COLO668 (cell line): ENCODE results near the gene SERTAD2.

Source experiments
- DNase-seq: peaks from one replicate; lab custom pipeline; 2025; ENCODE audit not compliant: unreplicated experiment; lab: John Stamatoyannopoulos, UW

SERTAD2 gene

DNA sequence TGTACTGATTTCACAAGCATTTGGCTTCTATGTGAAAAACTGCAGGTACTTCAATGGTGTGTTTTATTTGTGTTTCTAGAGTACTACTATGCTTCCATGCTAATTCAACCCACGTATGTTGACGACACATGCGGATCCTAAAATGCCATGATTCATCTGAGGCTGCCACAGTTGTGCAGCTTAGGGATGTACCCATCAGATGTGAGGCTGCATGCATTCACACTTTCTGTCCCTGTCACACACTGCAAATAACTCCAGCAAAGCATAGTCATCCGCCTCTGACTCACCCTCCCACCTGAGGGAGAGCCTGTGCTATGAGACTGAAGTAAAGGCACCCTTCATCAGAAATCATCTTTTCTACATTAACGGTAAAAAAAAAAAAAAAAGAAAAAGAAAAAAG lies 22.1 kb upstream of the SERTAD2 start:
- no peak for DNase-seq

- no peak for DNase-seq
These were observed 19.0 kb upstream of the SERTAD2 start for GRCh38 chr2:64672708-64673107.

GRCh38 chr2:64670047-64670446 lies 16.3 kb upstream of the SERTAD2 start:
- no peak for DNase-seq

DNA sequence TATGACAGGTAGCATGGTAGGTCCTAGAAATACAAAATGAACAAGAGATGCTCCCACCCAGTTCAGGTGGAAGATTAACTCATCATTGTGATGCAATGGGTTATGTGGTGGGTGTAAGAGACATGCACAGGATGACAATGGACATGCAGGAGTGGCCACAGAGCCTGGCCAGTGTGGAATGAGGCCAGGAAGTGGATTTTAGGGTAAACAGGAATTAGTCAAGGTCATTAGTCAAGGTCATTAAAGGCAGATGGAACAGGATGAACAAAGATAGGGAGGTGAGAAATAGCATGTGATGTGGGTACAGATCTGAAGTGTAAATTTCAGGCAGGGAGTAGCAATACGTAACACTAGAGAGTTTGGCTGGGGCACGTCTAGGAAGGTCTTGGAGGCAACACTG lies 15.6 kb upstream of the SERTAD2 start:
- no peak for DNase-seq

DNA sequence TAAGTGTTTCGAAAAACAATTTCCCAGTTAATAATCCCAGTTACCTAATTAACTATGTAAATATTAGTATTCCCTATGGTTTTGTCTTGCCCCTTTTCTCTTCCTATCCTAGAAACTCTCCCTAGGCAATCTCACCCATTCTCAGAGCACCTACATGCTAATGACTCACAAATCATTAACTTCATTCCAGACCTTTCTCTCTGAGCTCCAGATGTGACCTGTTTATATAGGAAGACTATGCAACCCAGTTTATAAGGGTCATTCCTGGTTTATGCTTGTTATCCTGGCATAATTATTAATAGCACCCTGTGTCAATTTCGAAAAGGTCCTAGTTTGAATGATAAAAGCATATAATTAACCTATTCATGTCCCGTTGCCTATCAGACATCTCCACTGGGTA lies 14.8 kb upstream of the SERTAD2 start:
- DNase-seq = no peak

DNA sequence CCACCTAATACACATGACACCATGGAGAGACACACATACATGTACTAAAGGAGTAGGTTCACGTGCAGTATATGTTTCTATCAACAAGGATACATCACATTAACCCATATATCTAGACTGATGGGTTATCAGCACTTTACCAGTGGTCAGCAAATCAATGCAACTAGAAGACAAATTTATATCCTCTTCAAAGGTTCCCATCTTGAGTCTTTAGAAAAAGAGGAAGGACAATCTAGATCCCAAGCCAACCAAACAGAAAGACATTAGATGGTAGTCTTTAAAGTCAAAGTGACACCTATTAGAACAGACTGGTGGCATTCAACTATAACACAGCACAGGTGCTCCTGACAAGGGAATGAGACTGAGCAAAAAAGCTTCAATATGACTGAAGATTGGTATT lies 13.8 kb upstream of the SERTAD2 start:
- no peak for DNase-seq

DNA sequence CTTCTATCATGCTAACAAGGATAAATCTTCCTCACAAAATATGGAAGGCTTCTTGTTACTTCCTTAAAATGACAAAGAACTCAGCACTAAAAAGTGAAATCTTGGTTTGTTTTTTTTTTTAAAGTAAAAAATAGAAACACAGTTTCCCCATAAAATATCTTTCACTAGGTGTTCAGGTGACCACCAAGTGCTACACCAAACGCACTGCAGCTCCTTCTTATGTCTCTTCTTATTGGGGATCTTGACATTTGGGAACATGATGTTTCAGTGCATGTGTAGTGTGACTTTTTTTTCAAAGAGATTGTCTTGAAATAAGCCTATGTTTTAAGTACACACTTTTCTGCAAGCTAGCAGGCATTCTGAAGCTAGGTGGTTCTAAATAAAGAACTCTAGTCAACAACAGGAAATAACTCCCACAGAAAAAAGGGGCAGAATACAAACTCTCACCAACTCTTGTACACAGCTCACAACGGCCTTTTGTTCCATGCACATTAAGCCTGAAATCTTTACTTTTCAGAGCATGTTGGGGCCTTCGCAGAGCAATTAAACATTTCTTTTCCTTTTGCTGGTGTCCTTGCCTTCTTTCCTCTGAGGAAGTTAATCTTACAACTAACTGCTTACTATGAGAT lies 13.2 kb upstream of the SERTAD2 start:
- DNase-seq = no peak

GRCh38 chr2:64665709-64666108 lies 12.0 kb upstream of the SERTAD2 start:
- DNase-seq = no peak

DNA sequence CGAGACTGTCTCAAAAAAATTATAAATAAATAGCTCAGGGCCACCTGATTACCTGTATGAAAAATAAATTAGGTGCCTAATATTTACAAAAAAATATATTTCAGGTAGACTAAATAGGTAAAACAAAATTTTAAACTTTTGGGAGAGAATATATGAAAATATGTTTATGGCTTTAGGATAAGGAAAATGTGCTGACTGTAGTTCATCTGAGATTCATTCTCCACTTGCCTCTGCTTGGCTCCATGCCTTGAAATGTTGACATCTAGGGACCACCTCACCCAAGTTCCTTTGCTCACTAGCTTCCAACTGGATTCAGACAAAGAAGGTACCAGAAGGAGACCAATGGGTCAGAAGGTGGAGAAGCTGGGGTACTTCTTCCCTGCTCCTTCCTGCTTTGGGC lies 9.7 kb upstream of the SERTAD2 start:
- no peak for DNase-seq

GRCh38 chr2:64661741-64662169 lies 8.0 kb upstream of the SERTAD2 start:
- no peak for DNase-seq

GRCh38 chr2:64659252-64659651 lies 5.5 kb upstream of the SERTAD2 start:
- no peak for DNase-seq

GRCh38 chr2:64658269-64658668 lies 4.6 kb upstream of the SERTAD2 start:
- no peak for DNase-seq

GRCh38 chr2:64657411-64657810 lies 3.7 kb upstream of the SERTAD2 start:
- DNase-seq = no peak

- DNase-seq = no peak
These were observed 2.7 kb upstream of the SERTAD2 start for GRCh38 chr2:64656379-64656778.

DNA sequence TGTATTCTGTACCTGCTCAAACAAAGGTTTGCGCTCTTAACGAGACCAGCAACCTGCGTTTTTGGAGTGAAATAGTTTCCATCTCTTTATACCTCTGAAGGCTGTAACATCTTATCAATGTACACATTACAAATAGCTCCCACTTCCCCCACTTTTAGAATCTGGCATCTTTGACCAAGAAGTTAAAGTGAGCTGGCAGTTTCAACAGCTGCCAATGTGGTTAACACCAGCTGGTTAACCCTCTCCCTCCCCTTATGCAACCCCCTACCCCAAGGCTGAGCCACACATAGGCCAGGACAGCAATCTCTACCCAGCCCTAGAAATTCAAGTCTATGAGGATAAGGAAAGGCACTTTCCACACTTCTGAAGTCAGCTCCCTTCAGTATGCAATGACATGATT lies 2.2 kb upstream of the SERTAD2 start:
- no peak for DNase-seq

- peak; percentile 12 for DNase-seq
These were observed 1.4 kb upstream of the SERTAD2 start for GRCh38 chr2:64655018-64655664.

DNA sequence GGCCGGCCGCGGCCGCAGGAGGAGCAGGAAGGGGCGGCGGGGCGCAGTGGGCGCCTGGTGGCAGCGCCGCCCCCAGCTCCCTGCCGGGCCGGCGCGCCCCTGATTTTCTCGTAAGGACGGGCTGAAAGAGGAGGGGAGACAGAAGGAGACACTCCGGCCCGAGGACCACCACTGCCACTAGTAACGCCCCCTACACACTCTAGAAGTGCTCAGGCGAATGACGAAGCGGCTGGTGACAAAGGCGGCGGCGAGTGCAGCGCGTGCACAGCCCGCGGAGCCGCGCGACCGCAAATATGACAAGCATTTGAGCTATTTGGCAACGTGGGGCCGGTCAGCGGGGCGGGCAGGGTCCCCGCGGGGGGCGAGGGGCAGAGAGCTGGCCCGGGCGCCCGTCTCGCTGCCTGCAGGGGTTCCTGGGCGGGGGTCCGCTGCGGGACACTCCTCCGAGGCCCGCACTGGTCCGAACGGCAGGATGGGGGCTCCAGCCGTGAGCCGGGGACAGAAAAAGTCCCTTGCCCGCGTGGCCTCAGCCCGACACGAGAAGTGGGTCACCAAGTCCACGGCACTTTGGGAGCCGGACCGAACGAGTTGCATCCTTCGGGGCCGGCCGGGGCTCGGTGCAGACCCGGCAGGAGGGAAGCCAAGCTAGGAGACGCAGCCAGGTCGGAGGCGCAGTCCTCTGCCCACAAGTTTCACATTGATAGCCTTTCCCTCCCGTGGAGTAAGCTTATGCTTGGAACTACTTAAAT lies 524 bp upstream of the SERTAD2 start:
- peak; percentile 80 for DNase-seq

DNA sequence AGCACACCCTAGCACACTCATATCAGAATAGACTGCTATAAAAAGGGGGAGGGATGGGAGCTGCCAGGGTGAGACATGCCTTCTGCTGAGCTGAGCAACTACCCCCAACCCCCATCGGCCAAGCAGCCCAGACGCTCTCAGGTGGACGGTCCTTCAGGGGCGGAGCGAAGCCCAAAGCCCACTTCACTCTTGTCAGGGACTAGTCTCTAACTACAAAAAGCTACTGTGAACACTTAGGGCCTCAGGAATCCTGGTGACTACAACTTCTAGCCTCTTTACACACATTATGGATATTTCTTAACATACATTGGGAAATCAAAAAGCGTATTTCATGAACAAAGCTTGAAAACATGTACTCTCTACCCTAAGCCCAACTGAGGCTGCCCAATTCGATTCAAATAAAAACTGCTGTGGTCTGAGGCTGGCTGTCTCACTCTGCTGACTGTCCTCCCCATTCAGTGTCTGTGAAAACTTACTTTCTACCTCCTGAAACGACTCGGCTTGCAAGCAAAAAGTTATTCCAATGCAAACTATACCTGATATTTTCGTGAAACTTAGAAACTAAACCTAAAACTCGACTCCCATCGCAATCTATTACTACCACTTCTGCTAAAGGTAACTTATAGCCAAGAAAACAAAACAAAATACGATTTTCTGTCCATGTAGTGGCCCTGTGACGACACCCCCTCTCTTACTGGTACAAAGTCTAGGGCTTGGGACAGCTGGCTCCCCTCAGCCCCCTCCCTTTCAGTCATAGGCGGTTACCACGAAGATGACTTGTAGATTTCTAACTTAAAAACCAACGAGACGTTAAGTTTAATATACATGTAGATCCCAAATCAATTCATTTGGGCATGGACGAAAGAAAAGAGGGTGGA lies 1.2 kb downstream of the SERTAD2 start:
- peak; percentile 49 for DNase-seq

DNA sequence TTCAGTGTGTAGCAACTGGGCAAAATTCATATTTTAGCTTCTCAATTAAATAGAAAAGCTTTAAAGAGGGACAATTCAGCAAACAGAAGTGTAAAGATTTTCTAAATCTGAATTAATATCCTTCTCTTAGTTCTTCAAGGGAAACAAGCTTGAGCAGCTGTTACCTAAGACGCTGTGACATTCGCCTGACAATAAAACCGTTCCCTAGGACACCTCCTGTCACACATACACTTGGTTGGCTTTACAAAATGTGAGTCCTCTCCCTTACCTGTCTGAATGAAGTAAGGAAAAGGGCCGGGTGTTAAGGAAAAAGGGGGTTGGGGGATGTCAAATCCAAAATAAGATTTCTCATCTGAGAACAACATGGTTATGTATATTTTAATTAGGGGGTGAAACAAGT lies 2.1 kb downstream of the SERTAD2 start:
- DNase-seq = no peak

GRCh38 chr2:64650722-64651338 lies 2.9 kb downstream of the SERTAD2 start:
- DNase-seq = peak; percentile 71

DNA sequence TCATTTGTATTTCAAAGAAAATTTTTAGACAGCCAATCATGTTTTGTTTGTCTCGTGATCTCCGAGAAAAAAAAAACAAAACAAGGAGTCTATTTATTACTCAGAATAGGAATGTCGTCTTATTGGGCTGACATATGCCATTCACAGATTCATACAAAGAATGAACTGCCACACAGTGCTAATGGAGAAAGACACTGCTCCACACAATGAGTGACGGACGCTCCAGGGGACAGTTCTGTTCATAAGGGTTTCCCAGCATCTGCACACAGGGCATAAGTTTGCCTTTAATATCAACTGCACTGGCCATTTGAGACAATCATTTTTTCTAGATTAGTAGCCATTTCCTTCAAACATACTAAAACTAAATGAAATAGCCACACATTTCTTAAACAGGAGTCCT lies 3.4 kb downstream of the SERTAD2 start:
- DNase-seq = no peak
